ENCODE data around the gene TTC23L.

TTC23L gene

GRCh38 chr5:34854459-34855174 is 15.7 kb downstream of the TTC23L start:
- no peak for DNase-seq (ENCODE audit: low read depth)
- TF ChIP-seq MAX (IDR thresholded peaks at IDR 0.05; ENCODE audit: low read depth, low read length) (no peak), MYC (IDR thresholded peaks at IDR 0.05; ENCODE audit: low read depth, low read length) (no peak), POLR2A (IDR thresholded peaks at IDR 0.05; ENCODE audit: extremely low read depth, insufficient read length) (no peak), CTCF (IDR thresholded peaks at IDR 0.05; ENCODE audit: low read depth, low read length) (no peak)
- no peak overlapping the region for H3K4me3 ChIP-seq (ENCODE audit: low read depth, low read length)

- no peak for TF ChIP-seq MYC (IDR thresholded peaks at IDR 0.05; ENCODE audit: low read depth, low read length)
- no peak overlapping the region for H3K4me3 ChIP-seq (ENCODE audit: low read depth, low read length)
- DNase-seq (ENCODE audit: low read depth), result no peak
Observed at GRCh38 chr5:34857161-34857560, 18.2 kb downstream of the TTC23L start.

GRCh38 chr5:34857894-34858293 is 18.9 kb downstream of the TTC23L start:
- DNase-seq (ENCODE audit: low read depth), result no peak
- H3K4me3 ChIP-seq (ENCODE audit: low read depth, low read length), result no peak overlapping the region
- no peak for TF ChIP-seq MAX (IDR thresholded peaks at IDR 0.05; ENCODE audit: low read depth, low read length)

- DNase-seq (ENCODE audit: low read depth), result no peak
- no peak for TF ChIP-seq CTCF (IDR thresholded peaks at IDR 0.05; ENCODE audit: low read depth, low read length)
- TF ChIP-seq POLR2A (IDR thresholded peaks at IDR 0.05; ENCODE audit: extremely low read depth, insufficient read length), result no peak
- TF ChIP-seq MAX (IDR thresholded peaks at IDR 0.05; ENCODE audit: low read depth, low read length), result no peak
- no peak for TF ChIP-seq MYC (IDR thresholded peaks at IDR 0.05; ENCODE audit: low read depth, low read length)
Observed at GRCh38 chr5:34858790-34859189, 19.8 kb downstream of the TTC23L start.

GRCh38 chr5:34859253-34859652 is 20.3 kb downstream of the TTC23L start:
- TF ChIP-seq MYC (IDR thresholded peaks at IDR 0.05; ENCODE audit: low read depth, low read length), result no peak
- no peak for TF ChIP-seq CTCF (IDR thresholded peaks at IDR 0.05; ENCODE audit: low read depth, low read length)
- TF ChIP-seq POLR2A (IDR thresholded peaks at IDR 0.05; ENCODE audit: extremely low read depth, insufficient read length), result no peak
- no peak for TF ChIP-seq MAX (IDR thresholded peaks at IDR 0.05; ENCODE audit: low read depth, low read length)
- no peak for DNase-seq (ENCODE audit: low read depth)
- H3K4me3 ChIP-seq (ENCODE audit: low read depth, low read length), result no peak overlapping the region

More at GRCh38 chr5:34858790-34859189, 19.8 kb downstream of the TTC23L start:
- H3K4me3 ChIP-seq (ENCODE audit: low read depth, low read length), result no peak overlapping the region

GRCh38 chr5:34863946-34864345 is 25.0 kb downstream of the TTC23L start:
- TF ChIP-seq MYC (IDR thresholded peaks at IDR 0.05; ENCODE audit: low read depth, low read length), result no peak
- TF ChIP-seq CTCF (IDR thresholded peaks at IDR 0.05; ENCODE audit: low read depth, low read length), result no peak
- no peak for TF ChIP-seq POLR2A (IDR thresholded peaks at IDR 0.05; ENCODE audit: extremely low read depth, insufficient read length)
- TF ChIP-seq MAX (IDR thresholded peaks at IDR 0.05; ENCODE audit: low read depth, low read length), result no peak
- no peak for DNase-seq (ENCODE audit: low read depth)

GRCh38 chr5:34865091-34865490 is 26.1 kb downstream of the TTC23L start:
- no peak overlapping the region for H3K4me3 ChIP-seq (ENCODE audit: low read depth, low read length)
- TF ChIP-seq POLR2A (IDR thresholded peaks at IDR 0.05; ENCODE audit: extremely low read depth, insufficient read length), result no peak
- TF ChIP-seq CTCF (IDR thresholded peaks at IDR 0.05; ENCODE audit: low read depth, low read length), result no peak
- no peak for DNase-seq (ENCODE audit: low read depth)

More at GRCh38 chr5:34863946-34864345, 25.0 kb downstream of the TTC23L start:
- no peak overlapping the region for H3K4me3 ChIP-seq (ENCODE audit: low read depth, low read length)

Data from NB4 (cell line).